B cell (primary cell): ENCODE data around the gene CBLIF.

Experiments
- CTCF ChIP-seq: fragments of 200-600 bp; IDR thresholded peaks from one replicate; pipeline ENCODE4 v1.8.0; 2022; ENCODE audit warnings: antibody characterized with exemption, mild to moderate bottlenecking
- EZH2 ChIP-seq: IDR thresholded peaks from 2 replicates; pipeline ENCODE4 v1.6.1; 2012; ENCODE audit warnings: borderline replicate concordance, low read depth, mild to moderate bottlenecking, moderate library complexity, low read length; ENCODE audit not compliant: insufficient read depth, poor library complexity, severe bottlenecking

GRCh38 chr11:59878575-59878974 is 33.3 kb upstream of the CBLIF start, which contains the start of gene OOSP3:
- no peak for TF ChIP-seq EZH2
- no peak for TF ChIP-seq CTCF
